Neural cell (in vitro differentiated cells): Measurements from ENCODE around the gene DCTN5. TPM values are rescaled to one million over a fixed set of nuclear protein-coding genes. Genes with fewer than 3 reads are reported as not detected.
"Not testable (repeated sequence)": the region's sequence is repeated elsewhere in the genome, so short reads cannot be mapped to it uniquely, and the experiment has no call there.

Experiments
- H2AFZ ChIP-seq: fragments of 200-600, 300-800 bp; sonication (generic), shearing (Covaris generic); 2 replicates; pipeline ENCODE4 v1.6.0; 2014; ENCODE audit warnings: low read depth, mild to moderate bottlenecking, antibody characterized with exemption, low read length, moderate library complexity
- H3F3A ChIP-seq: fragments of 200-600 bp; shearing (Covaris generic); 2 replicates; pipeline ENCODE4 v1.6.1; 2016; ENCODE audit warnings: mild to moderate bottlenecking, moderate library complexity, mixed read lengths, antibody characterized with exemption, low read length; ENCODE audit not compliant: insufficient read depth, poor library complexity, severe bottlenecking
- H3K27ac ChIP-seq: fragments of 200-600, 300-800 bp; sonication (generic), shearing (Covaris generic); 2 replicates; pipeline ENCODE4 v1.5.1; 2014; ENCODE audit warnings: mild to moderate bottlenecking, low read length, moderate library complexity
- H3K27me3 ChIP-seq: fragments of 300-800, 200-600 bp; sonication (generic), shearing (Covaris generic); 2 replicates; pipeline ENCODE4 v1.6.0; 2014; ENCODE audit warnings: mild to moderate bottlenecking, low read depth, low read length, moderate library complexity; ENCODE audit not compliant: insufficient read depth
- H3K36me3 ChIP-seq: fragments of 300-800, 200-600 bp; sonication (generic), shearing (Covaris generic); 2 replicates; pipeline ENCODE4 v1.5.1; 2014; ENCODE audit warnings: mild to moderate bottlenecking, antibody characterized with exemption, low read length, moderate library complexity; ENCODE audit not compliant: insufficient read depth
- H3K4me2 ChIP-seq: fragments of 300-800, 200-600 bp; sonication (generic), shearing (Covaris generic); 2 replicates; pipeline ENCODE4 v1.6.0; 2014; ENCODE audit warnings: mild to moderate bottlenecking, low read length
- H3K4me3 ChIP-seq: fragments of 300-800, 200-600 bp; sonication (generic), shearing (Covaris generic); 2 replicates; pipeline ENCODE4 v1.5.1; 2014; ENCODE audit warnings: mild to moderate bottlenecking, low read length, moderate library complexity
- H3K79me2 ChIP-seq: fragments of 200-600 bp; shearing (Covaris generic); replicated peaks from 2 replicates; pipeline ENCODE4 v1.6.0; 2014; ENCODE audit warnings: mild to moderate bottlenecking, low read length, moderate library complexity; ENCODE audit not compliant: insufficient read depth
- H3K9ac ChIP-seq: fragments of 300-800, 200-600 bp; sonication (generic), shearing (Covaris generic); 2 replicates; pipeline ENCODE4 v1.6.1; 2016; ENCODE audit warnings: mild to moderate bottlenecking, low read length, mixed read lengths
- H3K9me2 ChIP-seq: fragments of 200-600 bp; shearing (Covaris generic); 2 replicates; pipeline ENCODE4 v1.6.1; 2016; ENCODE audit warnings: mild to moderate bottlenecking, low read length, mixed read lengths; ENCODE audit not compliant: insufficient read depth
- H3K9me3 ChIP-seq: fragments of 200-600, 300-800 bp; sonication (generic), shearing (Covaris generic); 2 replicates; pipeline ENCODE4 v1.6.1; 2016; ENCODE audit warnings: mild to moderate bottlenecking, mixed run types, low read length, moderate library complexity, mixed read lengths
- H4K20me1 ChIP-seq: fragments of 200-600 bp; shearing (Covaris generic); 2 replicates; pipeline ENCODE4 v1.6.1; 2016; ENCODE audit warnings: mild to moderate bottlenecking, mixed run types; ENCODE audit not compliant: insufficient read depth
- EP300 ChIP-seq: fragments of 450-650 bp; conservative IDR thresholded peaks from 2 replicates; pipeline ENCODE4 v1.6.1; 2014; ENCODE audit warnings: antibody characterized with exemption, mild to moderate bottlenecking, moderate library complexity; ENCODE audit not compliant: poor library complexity, severe bottlenecking
- EZH2 ChIP-seq: fragments of 200-600, 300-800 bp; shearing (Covaris generic), sonication (generic); IDR thresholded peaks from 2 replicates; pipeline ENCODE4 v1.6.1; 2014; ENCODE audit warnings: antibody characterized with exemption, low read length, borderline replicate concordance, mild to moderate bottlenecking; ENCODE audit not compliant: insufficient read depth, poor library complexity, severe bottlenecking
- MXI1 ChIP-seq: fragments of 450-650 bp; conservative IDR thresholded peaks from 2 replicates; pipeline ENCODE4 v1.6.1; 2014; ENCODE audit warnings: antibody characterized with exemption, mild to moderate bottlenecking; ENCODE audit not compliant: poor library complexity, severe bottlenecking
- POLR2AphosphoS5 ChIP-seq: IDR thresholded peaks from 2 replicates; pipeline ENCODE4 v1.6.1; 2012
- RAD21 ChIP-seq: fragments of 450-650 bp; conservative IDR thresholded peaks from 2 replicates; pipeline ENCODE4 v1.6.1; 2014; ENCODE audit warnings: antibody characterized with exemption, mild to moderate bottlenecking, moderate library complexity
- SMC3 ChIP-seq: fragments of 450-650 bp; conservative IDR thresholded peaks from 2 replicates; pipeline ENCODE4 v1.6.1; 2014; ENCODE audit warnings: antibody characterized with exemption, mild to moderate bottlenecking, moderate library complexity; ENCODE audit not compliant: poor library complexity
- TAF1 ChIP-seq: IDR thresholded peaks from 2 replicates; pipeline ENCODE4 v1.6.1; 2012; ENCODE audit warnings: low read depth
- polyA plus RNA-seq: library from polyadenylated mRNA; depleted of rRNA; stranded (reverse); fragments of >200 nt; gene quantifications from 2 replicates; pipeline ENCODE4 v1.2.3, GENCODE V29; 2014
- TF ChIP-seq, protein P1 (sequence below): IDR thresholded peaks from 2 replicates; pipeline ENCODE4 v1.6.1; 2012; ENCODE audit warnings: borderline replicate concordance
- TF ChIP-seq, protein P2 (sequence below): fragments of 450-650 bp; IDR thresholded peaks from 2 replicates; pipeline ENCODE4 v1.5.1; 2014; ENCODE audit warnings: antibody characterized with exemption, mild to moderate bottlenecking, moderate library complexity; ENCODE audit not compliant: poor library complexity, severe bottlenecking

Gene DCTN5
- polyA plus RNA-seq, 1 donor from 2014 or later, result 65.8 TPM

DNA sequence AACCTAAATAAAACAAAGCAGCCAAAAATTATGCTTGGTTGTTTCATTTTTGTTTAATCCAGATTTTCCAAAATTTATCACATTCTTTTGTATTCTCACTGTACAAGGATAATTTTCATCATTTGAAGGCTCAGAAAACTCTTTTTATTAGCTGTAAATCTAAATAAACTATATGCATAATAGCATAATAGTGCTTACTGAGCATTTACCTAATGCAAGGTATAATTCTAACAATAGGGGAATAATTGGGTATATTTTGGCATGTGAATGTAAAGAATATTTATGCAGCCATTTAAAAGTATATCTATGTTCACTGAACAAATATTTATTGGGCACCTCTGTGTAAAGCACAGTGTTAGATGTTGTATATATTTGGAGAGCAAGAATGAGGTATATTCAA is 17.2 kb upstream of the DCTN5 start:
- H3K9ac ChIP-seq, result no peak overlapping the region
- peaks cover 5% of the 10 kb centered on the region for H3K36me3 ChIP-seq

DNA sequence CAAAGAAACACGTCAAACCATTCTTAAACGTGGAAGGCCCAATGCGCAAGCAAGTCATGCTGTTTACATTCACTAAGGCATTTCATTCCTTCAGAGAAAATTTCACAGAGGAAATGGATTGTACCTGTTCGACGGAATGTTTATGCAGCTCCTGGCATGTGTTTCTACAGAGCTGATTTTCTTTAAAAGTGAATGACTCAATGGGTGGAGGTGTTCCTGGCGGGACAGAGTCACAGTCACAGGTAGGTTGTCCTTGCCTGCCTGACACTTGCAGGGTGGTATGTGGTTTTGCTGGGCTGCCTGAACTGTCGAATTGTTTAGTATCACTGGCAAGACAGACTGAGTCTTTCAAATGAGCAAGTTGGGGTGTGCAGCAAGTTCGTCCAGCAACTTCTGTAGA is 11.8 kb upstream of the DCTN5 start:
- H3K4me2 ChIP-seq, result no peak overlapping the region
- no peak overlapping the region for H3K9ac ChIP-seq
- no peaks in the 10 kb centered on the region for H3K9me3 ChIP-seq
- H4K20me1 ChIP-seq, result no peaks in the 10 kb centered on the region
- no peak overlapping the region for H3K4me3 ChIP-seq
- TF ChIP-seq EZH2, result no peak
- TF ChIP-seq POLR2AphosphoS5, result no peak
- TF ChIP-seq, protein P1, sequence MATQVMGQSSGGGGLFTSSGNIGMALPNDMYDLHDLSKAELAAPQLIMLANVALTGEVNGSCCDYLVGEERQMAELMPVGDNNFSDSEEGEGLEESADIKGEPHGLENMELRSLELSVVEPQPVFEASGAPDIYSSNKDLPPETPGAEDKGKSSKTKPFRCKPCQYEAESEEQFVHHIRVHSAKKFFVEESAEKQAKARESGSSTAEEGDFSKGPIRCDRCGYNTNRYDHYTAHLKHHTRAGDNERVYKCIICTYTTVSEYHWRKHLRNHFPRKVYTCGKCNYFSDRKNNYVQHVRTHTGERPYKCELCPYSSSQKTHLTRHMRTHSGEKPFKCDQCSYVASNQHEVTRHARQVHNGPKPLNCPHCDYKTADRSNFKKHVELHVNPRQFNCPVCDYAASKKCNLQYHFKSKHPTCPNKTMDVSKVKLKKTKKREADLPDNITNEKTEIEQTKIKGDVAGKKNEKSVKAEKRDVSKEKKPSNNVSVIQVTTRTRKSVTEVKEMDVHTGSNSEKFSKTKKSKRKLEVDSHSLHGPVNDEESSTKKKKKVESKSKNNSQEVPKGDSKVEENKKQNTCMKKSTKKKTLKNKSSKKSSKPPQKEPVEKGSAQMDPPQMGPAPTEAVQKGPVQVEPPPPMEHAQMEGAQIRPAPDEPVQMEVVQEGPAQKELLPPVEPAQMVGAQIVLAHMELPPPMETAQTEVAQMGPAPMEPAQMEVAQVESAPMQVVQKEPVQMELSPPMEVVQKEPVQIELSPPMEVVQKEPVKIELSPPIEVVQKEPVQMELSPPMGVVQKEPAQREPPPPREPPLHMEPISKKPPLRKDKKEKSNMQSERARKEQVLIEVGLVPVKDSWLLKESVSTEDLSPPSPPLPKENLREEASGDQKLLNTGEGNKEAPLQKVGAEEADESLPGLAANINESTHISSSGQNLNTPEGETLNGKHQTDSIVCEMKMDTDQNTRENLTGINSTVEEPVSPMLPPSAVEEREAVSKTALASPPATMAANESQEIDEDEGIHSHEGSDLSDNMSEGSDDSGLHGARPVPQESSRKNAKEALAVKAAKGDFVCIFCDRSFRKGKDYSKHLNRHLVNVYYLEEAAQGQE, result no peak
- TF ChIP-seq, protein P2, sequence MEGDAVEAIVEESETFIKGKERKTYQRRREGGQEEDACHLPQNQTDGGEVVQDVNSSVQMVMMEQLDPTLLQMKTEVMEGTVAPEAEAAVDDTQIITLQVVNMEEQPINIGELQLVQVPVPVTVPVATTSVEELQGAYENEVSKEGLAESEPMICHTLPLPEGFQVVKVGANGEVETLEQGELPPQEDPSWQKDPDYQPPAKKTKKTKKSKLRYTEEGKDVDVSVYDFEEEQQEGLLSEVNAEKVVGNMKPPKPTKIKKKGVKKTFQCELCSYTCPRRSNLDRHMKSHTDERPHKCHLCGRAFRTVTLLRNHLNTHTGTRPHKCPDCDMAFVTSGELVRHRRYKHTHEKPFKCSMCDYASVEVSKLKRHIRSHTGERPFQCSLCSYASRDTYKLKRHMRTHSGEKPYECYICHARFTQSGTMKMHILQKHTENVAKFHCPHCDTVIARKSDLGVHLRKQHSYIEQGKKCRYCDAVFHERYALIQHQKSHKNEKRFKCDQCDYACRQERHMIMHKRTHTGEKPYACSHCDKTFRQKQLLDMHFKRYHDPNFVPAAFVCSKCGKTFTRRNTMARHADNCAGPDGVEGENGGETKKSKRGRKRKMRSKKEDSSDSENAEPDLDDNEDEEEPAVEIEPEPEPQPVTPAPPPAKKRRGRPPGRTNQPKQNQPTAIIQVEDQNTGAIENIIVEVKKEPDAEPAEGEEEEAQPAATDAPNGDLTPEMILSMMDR, result no peak
- TF ChIP-seq RAD21, result no peak
- no peak for TF ChIP-seq MXI1
- TF ChIP-seq EP300, result no peak
- no peak for TF ChIP-seq TAF1
- TF ChIP-seq SMC3, result no peak
- no peaks in the 10 kb centered on the region for H3K79me2 ChIP-seq
- no peaks in the 10 kb centered on the region for H3F3A ChIP-seq
- H3K9me2 ChIP-seq, result no peaks in the 10 kb centered on the region
- H3K36me3 ChIP-seq, result no peaks in the 10 kb centered on the region
- H3K27me3 ChIP-seq, result no peaks in the 10 kb centered on the region
- H3K27ac ChIP-seq, result no peak overlapping the region
- H2AFZ ChIP-seq, result no peak overlapping the region

More for the DNA sequence above, 17.2 kb upstream of the DCTN5 start:
- H3K4me3 ChIP-seq, result no peak overlapping the region
- no peaks in the 10 kb centered on the region for H3K79me2 ChIP-seq
- TF ChIP-seq EZH2 (no peak), EP300 (no peak), RAD21 (no peak), POLR2AphosphoS5 (no peak), TAF1 (no peak), MXI1 (no peak), SMC3 (no peak)
- TF ChIP-seq, protein P1, result no peak
- TF ChIP-seq, protein P2, result no peak
- no peak overlapping the region for H2AFZ ChIP-seq
- no peak overlapping the region for H3K4me2 ChIP-seq
- H3K9me2 ChIP-seq, result no peaks in the 10 kb centered on the region
- no peaks in the 10 kb centered on the region for H3K9me3 ChIP-seq
- H4K20me1 ChIP-seq, result no peaks in the 10 kb centered on the region
- H3K27ac ChIP-seq, result no peak overlapping the region
- H3K27me3 ChIP-seq, result no peaks in the 10 kb centered on the region
- no peaks in the 10 kb centered on the region for H3F3A ChIP-seq

DNA sequence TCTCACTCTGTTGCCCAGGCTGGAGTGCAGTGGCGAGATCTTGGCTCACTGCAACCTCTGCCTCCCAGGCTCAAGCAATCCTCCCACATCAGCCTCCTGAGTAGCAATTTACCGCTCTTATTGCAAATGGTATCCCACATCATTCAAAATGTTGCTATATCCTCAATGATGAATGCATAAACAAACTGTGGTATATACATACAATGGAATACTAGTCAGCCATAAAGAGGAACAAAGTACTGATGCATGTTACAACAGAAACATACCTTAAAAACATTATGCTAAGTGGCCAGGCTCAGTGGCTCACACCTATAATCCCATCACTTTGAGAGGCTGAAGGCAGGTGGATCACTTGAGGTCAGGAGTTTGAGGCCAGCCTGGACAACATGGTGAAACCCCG is 9.4 kb upstream of the DCTN5 start:
- H3K9ac ChIP-seq, H3K4me3 ChIP-seq, H3F3A ChIP-seq, H3K27ac ChIP-seq, H3K9me2 ChIP-seq, H3K4me2 ChIP-seq, H3K27me3 ChIP-seq, H3K79me2 ChIP-seq, H3K9me3 ChIP-seq, H2AFZ ChIP-seq, H4K20me1 ChIP-seq: not testable (repeated sequence)
- peaks cover 11% of the 10 kb centered on the region for H3K36me3 ChIP-seq
